GM12891 (cell line): ENCODE data around the gene KIF4B.

ENCODE experiments used
- PAX5 ChIP-seq: IDR thresholded peaks from 2 replicates; pipeline ENCODE4 v1.6.1; 2011; ENCODE audit warnings: low read length, moderate library complexity, mild to moderate bottlenecking; ENCODE audit not compliant: insufficient read depth, severe bottlenecking
- POLR2A ChIP-seq: IDR thresholded peaks from 2 replicates; pipeline ENCODE4 v1.6.1; 2011; ENCODE audit warnings: low read depth, low read length, control low read depth
- POLR2AphosphoS5 ChIP-seq: IDR thresholded peaks from 2 replicates; pipeline ENCODE4 v1.6.1; 2011; ENCODE audit warnings: low read depth, low read length, control low read depth
- POU2F2 ChIP-seq: IDR thresholded peaks from 2 replicates; pipeline ENCODE4 v1.6.1; 2011; ENCODE audit warnings: low read depth, mild to moderate bottlenecking, control low read depth, low read length, moderate library complexity
- TAF1 ChIP-seq: IDR thresholded peaks from 2 replicates; pipeline ENCODE4 v1.6.1; 2011; ENCODE audit warnings: low read depth, low read length, control low read depth

GRCh38 chr5:155019601-155020226 lies 6.2 kb downstream of the KIF4B start:
- TF ChIP-seq POLR2A (no peak), POLR2AphosphoS5 (no peak), TAF1 (no peak), POU2F2 (no peak), PAX5 (no peak)
